GM21529 (cell line): ENCODE results near the gene PDE4D.

Experiments used
- ATAC-seq: cut with Tn5 transposase; IDR thresholded peaks from one replicate; pipeline ENCODE4 v1.9.1; 2021; ENCODE audit not compliant: unreplicated experiment

The PDE4D gene

DNA sequence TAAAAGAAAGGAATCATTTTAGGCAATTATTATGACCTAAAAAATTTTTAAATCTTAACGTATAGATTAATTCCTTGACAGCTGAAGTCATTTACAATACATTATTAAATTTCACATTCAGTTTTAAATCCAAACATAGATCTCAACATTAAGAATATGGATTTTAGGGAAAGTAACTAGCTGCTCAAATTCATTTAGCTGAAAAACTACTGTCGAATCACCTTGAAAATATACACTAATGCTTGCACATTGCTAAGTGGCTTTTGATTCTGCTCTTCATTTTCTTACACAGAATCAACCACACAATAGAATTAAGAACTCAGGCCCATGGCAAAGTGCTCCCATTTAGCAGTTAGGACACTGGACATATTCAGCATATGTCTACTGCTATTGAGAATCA, 856.5 kb downstream of the PDE4D start:
- no peak for ATAC-seq

DNA sequence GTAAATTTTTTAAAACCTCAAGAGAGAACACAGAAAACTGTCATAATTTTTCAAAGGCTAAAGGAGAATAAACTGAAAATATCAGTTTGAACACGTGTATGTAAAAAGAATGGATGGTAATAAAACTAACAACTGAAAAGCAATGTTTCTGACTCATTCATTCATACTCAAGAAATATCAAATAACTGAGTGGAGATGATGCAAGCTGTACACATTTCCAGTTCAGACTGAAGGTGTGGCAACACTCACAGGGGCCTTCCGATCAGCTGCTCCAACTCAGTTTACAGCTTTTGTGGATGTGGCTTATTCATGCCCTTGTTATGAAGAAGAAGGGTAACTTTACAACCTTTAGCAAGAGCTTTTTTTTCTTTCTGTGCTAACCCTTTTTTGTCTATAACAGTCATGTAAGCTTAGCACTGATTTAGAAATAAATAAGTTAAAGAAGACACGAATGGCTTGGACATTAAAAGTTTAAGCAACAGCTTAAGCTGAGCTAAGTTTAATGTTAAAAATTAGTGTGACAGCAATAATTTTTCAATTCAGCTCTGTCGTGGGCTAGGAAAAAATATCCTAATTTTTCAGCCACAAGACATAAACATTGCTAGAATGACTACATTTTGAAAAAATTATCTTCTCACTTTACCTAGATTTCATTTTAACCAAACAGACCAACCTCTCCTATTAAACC, 857.1 kb downstream of the PDE4D start:
- ATAC-seq: no peak

DNA sequence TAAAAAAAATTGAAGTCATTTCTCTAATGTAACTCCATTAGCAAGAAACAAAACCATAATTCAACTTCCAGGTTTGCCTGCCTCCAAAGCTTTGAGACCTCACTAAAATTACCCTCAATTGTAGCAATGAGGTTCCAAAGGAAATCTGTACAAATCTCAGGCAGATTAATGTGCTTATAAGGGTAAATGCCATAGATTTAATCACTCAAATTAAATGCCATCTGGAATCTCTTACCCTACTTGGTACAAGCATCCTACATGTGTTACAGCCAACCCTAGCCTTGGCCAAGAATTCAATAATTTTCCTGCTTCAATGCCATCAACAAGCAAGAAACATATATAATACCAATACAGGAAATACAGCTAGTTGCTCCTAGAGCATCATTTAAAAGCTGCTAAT, 857.8 kb downstream of the PDE4D start:
- ATAC-seq: no peak

DNA sequence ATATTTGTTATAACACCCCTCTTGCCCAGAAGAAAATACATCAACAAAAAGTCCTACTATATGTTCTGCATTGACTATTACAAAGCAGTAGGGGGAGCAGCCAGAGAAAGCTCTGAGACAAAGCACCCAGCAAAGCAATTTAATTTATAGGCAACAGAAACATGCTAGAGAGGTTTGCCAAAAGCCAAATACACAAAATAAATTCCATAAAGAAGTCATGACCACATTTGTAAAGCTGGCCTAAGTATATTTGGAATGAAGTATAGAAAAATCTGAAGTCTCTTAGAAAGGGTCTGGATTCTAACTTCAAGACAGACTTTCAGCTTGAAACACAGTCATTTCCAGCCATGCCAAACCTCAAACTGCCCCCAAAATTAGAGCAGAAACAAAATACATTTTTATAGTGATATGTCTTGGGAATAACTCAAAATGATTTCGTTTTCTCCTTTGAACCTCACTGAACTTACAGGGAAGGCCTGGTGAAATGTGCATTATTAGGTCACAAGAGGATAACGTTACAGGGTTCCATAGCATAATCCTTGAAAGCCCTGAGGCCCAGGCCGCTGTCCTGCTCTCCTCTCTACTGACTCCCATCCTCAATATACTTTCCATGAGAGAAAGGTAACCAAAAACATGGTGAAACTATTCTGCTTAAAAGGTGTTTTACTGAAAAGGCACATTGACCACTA, 858.9 kb downstream of the PDE4D start:
- peak; percentile 58 for ATAC-seq

DNA sequence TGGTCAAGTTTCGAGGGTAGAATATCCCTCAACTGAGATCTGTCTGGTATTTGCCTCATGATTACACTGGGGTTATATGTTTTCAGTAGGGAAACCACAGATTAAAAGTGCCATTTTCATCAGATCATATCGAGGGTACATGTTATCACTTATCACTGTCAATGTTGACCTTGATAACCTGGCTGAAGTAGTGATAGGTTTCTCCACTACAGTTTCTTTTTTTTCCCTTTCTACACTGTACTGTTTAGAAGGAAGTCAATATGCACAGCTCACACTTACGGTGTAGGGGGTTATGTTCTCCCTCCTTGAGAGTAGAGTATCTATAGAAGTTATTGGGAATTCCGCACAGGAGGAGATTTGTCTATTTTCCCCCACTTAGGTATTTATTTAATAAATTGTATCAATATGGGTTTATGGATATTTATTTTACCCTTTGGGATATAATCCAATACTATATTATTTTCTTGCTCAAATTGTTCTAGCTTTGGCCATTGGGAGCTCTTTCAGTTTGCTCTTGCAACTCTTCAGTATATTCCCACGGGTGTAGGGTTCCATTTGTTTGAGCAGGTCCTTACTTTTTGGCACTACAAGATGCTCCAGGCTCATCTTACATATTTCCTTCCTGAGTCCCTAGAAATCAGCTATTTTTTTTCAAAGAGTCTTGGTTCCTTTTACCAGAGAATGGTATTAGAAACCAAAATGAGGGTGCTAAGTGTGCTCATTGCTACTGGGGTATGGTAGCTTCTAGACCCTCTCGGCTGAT, 866.2 kb downstream of the PDE4D start:
- ATAC-seq: no peak

DNA sequence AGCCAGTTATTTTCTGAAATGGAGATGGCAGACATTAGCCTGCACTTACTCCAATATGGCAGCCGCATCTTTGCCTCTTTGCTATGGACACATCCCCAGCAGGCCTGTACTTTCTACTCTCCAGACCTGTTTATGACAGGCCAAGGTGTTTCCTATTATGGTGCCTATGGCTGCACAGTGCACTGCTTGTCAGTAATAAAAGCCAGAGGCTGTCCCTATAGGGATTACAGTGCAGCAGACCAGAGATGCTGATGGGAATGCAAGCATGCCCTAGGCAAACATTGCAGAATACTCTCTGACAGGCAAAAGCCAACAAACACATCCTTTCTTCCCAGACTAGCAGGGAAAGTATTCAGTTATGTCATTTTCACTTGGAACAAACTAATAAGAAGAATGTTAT, 867.8 kb downstream of the PDE4D start:
- ATAC-seq: no peak

DNA sequence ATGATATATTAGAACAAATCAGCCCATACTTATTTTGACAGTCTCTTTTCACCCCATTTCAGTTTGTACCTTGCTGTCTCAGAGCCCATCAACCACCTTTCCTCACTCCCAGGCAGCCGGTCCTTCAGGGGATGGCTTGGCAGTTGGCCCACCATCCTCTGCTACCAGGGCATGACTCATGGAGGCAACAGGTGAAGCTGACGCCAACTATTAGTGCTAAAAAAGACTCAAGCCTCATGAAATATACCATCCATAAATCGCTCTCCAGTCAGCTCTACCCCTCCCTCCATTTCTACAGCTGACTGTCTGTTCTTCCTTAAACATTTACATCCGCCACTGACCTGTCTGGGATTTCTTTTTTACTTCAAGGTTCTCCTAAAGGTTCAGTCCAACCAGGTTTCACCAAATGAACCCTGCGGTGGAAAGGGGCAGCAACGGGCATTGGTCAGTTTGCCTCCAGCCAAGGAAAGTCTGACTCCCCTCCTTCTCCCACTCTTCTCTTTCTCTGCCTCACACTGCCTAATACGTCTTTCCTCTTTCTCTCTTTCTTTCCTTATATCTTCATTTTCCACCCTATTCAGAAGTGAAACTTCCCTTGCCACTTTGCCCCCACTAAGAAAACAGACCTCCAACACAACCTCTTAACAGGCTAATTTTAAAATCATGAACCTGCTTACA, 871.5 kb downstream of the PDE4D start:
- no peak for ATAC-seq

DNA sequence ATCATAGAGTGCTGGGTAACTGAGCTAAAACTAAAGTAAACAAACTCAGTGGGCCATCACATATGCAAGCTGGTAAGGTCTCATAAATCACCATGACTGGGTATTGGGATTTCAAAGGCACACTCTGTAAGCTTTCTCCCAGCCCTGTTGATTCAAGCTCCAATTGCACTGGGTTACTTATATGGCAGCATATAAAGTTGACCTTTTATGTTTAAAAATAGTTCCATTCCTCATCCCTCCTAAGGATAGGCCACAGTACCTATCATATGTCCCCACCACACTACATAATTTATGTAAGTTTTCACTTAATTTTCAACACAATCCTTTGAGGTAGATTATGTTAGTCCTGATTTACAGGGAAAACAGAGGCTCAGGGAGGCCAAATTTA, 872.2 kb downstream of the PDE4D start:
- ATAC-seq: no peak

DNA sequence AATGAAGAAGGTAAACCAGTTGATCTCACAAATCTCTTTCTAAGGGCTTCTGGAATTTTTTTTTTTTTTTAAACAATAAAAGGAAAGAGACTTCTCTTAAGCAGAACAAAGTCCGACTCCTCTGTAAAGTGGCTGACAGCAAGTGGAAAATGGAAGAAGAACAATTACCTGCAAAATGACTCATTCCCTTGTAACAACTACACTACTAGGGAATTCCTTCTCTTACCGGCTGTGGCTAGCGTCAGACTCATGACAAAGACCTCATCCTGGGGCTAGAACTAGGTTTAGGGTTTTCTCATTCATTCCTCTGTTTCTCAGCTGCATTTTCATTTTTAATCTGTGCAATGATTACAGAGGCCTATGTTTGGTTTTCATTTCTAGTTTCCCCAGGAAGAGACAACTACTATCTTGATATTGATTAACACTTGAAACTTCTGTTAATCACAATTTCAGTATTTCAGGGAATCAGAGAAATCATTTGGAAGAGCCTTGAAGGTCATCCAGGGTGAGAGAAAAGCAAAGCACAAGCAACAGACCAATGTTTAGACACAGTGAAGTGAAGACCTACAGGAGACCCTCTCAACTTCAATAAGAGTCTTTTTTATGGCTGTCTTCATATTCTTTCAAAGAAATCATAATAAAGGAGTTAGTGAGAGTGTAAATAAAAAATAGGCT, 872.8 kb downstream of the PDE4D start:
- no peak for ATAC-seq

DNA sequence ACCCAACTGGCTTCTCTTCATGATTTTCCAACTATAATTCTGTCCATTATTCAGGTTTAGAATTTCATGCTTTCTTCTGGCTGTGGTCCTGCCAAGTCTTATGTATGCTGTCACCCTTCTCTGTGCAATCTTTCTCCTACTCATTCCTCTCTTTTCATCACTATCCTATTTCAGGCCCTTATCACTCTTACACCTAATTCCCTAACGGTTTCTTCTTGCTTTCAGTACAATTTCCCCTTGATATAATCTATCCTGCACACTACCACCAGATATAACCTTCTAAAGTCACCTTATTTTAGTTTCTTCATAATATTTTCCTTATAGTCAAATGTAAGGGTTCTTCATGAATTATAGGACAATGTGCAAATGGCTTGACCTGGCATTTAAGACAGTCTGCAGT, 874.4 kb downstream of the PDE4D start:
- no peak for ATAC-seq

DNA sequence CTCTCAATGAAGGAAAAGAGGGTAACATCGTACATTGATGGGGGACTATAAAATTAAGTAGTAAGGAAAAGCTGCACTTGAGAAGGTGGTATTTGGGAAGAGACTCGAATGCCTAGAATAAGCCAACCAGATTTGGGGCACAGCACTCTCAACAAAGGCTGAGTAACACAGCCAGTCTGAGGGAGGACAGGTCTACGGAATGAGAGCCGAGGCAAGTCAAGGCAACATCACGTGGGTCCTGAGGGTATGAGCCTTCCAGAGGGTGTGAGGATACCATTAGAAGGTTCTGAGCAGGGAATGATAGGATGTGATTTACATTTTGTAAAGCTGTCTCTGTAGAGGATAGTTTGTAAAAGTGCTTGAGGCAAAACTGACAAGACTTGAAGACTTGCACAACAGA, 876.6 kb downstream of the PDE4D start:
- no peak for ATAC-seq

DNA sequence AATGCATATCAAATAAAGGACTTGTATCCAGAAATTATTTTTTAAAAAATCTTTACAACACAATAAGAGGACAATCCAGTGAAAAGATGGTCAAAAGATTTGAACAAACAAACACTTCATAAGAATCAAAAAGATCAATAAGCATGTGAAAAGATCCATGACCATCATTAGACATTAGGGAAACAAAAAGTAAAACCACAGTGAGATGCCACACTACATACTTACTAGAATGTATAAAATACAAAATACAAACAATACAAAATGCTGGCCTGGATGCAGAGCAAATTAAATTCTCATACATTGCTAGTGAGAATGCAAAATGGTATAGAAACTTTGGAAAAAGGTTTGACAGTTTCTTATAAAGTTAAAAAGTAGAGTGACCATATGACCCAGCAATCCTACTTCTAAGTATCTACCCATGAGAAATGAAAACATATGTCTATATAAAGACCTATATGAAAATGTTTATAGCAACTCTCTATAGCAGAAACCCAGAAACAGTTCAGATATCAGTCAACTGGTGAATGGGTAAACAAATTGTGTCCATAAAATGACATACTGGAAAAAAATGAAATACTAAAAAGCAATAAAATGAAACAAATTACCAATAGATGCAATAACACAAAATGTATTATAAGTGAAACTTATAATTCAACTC, 884.6 kb downstream of the PDE4D start:
- ATAC-seq: no peak

DNA sequence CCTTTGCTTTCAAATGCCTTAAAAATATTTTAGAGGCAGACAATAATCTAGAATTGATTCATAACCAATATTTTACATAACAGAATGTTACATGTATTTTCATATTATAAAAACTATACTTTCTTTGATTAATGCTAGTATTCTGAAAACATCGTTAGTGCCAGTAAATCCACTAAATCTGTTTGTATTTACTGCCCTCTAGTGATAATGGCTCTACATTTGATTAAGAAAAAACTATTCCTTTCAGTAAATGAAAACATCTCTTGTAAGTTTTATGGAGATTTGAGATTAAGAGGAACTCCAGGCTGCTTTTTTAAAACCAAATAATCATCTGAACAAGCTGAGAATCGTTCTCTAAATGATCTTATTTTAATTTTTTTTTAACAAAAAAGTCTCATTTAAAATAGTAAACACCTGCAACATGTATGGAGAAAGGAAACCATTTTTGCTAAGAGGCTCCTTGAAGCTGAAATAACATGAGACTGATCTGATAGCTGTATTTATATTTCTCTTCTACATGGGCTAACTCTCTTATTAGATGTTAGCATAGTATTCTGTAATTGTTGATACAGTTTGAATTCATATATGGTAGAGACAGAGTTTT, 886.0 kb downstream of the PDE4D start:
- ATAC-seq: no peak

DNA sequence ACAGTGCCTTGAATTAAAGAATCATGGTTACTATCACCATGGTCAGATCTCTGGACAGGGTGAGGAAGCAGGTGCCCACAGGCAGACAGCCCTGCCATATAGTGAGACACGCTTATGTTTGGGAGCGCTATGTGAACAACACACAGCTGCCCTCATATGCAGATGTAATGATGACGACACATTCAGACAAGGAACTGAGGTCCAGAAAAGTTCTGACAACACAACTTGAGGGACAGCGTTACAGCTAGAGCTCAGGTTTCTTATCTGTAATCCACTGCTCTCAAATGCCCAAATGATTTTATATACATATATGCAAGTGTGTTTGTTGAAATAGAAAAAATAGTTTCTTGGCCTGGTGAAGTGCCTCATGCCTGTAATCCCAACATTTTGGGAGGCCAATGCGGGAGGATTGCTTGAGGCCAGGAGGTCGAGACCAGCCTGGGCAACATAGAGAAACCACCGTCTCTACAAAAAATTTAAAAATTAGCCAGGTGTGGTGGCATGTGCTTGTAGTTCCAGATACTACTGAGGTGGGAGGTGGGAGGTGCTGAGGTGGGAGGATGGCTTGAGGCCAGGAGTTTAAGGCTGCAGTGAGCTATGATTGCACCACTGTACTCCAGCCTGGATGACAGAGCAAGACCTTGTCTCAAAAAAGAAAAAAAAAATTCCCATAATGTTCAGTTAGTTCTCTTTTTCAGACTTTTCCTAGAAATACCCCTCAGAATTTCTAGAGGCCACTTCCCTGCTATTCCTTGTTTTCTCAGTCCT, 887.4 kb downstream of the PDE4D start:
- ATAC-seq: no peak

DNA sequence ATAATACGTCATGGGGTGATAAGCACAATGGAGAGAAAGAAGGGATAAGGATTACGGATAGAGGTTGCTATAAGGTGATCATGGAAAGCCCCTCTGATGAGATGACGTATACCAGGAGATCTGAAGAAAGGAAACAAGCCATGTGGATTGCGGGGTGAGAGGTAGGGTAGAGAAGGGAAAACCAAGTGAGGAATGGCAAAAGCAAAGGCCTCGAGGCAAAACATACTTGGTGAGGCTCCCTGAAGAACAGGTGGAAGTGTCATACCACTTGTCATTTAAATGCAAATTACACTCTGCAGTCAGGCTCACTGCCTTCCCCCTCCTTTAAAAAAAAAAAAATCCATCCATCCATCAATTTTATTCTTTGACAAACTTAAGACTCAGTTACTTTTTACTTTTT, 889.9 kb downstream of the PDE4D start:
- no peak for ATAC-seq

DNA sequence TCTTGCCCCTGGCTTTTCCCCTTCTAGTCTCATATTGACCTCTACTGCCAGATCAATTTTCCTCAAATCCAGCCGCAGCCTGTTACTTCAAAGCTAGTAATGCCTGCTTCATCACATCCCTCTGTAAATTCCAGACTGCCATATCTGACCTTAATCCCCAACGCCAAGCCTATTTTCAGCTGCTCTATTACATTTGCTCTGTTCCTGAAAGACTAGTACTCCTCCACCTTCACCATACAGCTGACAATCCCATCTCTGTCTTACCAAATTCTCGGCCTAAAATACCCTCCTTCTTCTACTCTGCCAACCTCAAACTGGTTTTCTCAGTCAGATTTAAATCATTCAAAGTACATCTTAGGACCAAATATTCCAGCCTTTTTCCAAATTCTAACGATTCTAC, 890.4 kb downstream of the PDE4D start:
- no peak for ATAC-seq

DNA sequence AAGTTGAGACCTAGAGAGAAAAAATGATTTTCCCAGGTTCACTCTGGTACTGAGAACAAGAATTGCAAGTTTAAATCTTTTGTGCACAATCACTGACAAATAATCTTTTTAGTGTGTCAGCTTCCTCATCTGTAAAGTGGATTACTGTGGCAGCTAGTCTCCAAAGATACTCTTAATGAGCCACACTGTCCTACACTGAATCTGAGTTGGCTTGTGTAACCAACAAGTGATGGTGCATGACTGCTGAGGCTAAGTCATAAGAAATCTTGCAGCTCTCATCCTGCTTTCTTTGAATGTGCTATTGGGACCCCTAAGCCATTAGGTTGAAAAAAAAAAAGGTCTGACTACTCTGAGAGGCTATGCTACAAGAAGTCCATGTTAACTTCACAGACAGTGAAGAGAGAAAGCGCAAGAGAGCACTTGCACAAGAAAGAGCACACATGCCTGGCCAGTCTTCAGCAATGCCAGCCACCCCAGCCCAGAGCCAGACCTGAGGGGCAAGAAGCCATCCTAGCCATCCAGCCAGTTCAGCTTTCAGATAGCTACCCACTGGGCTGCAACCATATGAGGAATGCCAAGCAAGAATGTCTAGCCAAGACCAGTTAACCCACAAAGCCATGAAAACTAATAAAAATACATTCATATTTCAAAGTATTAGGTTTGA, 891.2 kb downstream of the PDE4D start:
- no peak for ATAC-seq

DNA sequence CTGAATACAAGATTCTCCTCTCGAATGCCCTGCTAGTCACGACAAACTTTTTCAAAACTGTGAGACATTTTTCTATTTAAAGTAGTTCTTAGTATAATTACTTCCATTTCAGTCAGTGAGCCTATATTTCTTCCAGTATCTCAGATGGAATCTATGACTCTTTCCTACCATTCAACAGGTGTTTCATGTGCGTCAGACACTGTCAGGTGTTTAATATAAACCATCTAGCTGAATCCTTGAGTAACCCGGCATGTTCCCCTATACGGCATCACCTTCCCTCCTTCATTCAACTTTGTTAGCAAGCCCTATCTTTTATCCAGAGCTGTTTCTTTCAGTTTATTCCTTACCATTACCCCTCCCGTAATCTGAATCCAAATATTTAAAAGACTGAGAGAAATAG, 891.8 kb downstream of the PDE4D start:
- ATAC-seq: no peak

DNA sequence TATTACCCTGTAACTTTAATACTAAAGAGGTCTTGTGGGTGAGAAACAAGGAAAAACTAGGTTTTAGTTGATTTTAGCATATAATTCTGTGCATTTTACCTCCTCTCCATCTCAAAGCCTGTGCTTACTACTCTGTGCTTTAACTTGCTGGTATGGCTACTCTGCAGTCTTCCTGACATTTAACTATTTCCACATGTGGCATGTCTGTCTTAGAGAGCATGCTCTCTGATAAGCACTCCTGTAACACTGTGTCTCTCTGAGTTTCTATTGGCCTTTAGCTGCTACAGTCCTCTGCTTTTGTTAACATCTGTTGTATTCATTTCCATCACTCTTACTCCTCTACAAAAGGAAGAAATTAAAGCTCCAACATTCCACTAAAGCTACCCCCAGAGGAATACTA, 892.4 kb downstream of the PDE4D start:
- no peak for ATAC-seq
